Osteoblast (primary cell): Measurements from ENCODE around the gene PTPRK. TPM values are rescaled to one million over a fixed set of nuclear protein-coding genes. Genes with fewer than 3 reads are reported as not detected.
A peak's percentile ranks its signal among the peaks of the same experiment; 100 is the strongest.

Source experiments
- DNase-seq: peaks from one replicate; pipeline ENCODE4 v3.0.0; 2011; ENCODE audit warnings: low spot score, mixed read lengths; ENCODE audit not compliant: insufficient read length; ENCODE audit errors: missing footprints
- H2AFZ ChIP-seq: 2 replicates; pipeline ENCODE4 v1.6.0; 2011; ENCODE audit warnings: mild to moderate bottlenecking, low read length
- H3K27ac ChIP-seq: 2 replicates; pipeline ENCODE4 v1.5.1; 2011; ENCODE audit warnings: mild to moderate bottlenecking, low read depth, low read length, moderate library complexity
- H3K27me3 ChIP-seq: 2 replicates; pipeline ENCODE4 v1.6.0; 2012; ENCODE audit warnings: mild to moderate bottlenecking, control low read depth, inconsistent platforms, low read length, moderate library complexity; ENCODE audit not compliant: insufficient read depth
- H3K36me3 ChIP-seq: 2 replicates; pipeline ENCODE4 v1.5.1; 2011; ENCODE audit warnings: mild to moderate bottlenecking, low read length, control low read depth, moderate library complexity; ENCODE audit not compliant: insufficient read depth
- H3K4me1 ChIP-seq: 2 replicates; pipeline ENCODE4 v1.5.1; 2011; ENCODE audit warnings: mild to moderate bottlenecking, low read length, control low read depth, moderate library complexity; ENCODE audit not compliant: insufficient read depth
- H3K4me2 ChIP-seq: 2 replicates; pipeline ENCODE4 v1.6.0; 2011; ENCODE audit warnings: mild to moderate bottlenecking, low read length; ENCODE audit not compliant: insufficient read depth
- H3K4me3 ChIP-seq: fragments of 200-600 bp; sonication (generic); 3 replicates; pipeline ENCODE4 v1.5.1; 2012; ENCODE audit warnings: mild to moderate bottlenecking, low read length, inconsistent platforms; ENCODE audit not compliant: insufficient read depth
- H3K79me2 ChIP-seq: 2 replicates; pipeline ENCODE4 v1.6.0; 2012; ENCODE audit warnings: mild to moderate bottlenecking, low read length, control low read depth, inconsistent platforms; ENCODE audit not compliant: insufficient read depth
- H3K9me3 ChIP-seq: 2 replicates; pipeline ENCODE4 v1.5.1; 2011; ENCODE audit warnings: low read depth, low read length, control low read depth
- H4K20me1 ChIP-seq: 2 replicates; pipeline ENCODE4 v1.6.0; 2012; ENCODE audit warnings: mild to moderate bottlenecking, low read length, control low read depth; ENCODE audit not compliant: insufficient read depth
- CTCF ChIP-seq: IDR thresholded peaks from 2 replicates; pipeline ENCODE4 v1.5.1; 2011; ENCODE audit warnings: mild to moderate bottlenecking, low read depth, low read length, moderate library complexity; ENCODE audit errors: extremely low read depth
- total RNA-seq: library from RNA; depleted of rRNA; stranded (reverse); fragments of >200 nt; gene quantifications from 2 replicates; pipeline ENCODE4 v1.2.3, GENCODE V29; 2012

PTPRK gene
- total RNA-seq, 1 donor, result 165 TPM

DNA sequence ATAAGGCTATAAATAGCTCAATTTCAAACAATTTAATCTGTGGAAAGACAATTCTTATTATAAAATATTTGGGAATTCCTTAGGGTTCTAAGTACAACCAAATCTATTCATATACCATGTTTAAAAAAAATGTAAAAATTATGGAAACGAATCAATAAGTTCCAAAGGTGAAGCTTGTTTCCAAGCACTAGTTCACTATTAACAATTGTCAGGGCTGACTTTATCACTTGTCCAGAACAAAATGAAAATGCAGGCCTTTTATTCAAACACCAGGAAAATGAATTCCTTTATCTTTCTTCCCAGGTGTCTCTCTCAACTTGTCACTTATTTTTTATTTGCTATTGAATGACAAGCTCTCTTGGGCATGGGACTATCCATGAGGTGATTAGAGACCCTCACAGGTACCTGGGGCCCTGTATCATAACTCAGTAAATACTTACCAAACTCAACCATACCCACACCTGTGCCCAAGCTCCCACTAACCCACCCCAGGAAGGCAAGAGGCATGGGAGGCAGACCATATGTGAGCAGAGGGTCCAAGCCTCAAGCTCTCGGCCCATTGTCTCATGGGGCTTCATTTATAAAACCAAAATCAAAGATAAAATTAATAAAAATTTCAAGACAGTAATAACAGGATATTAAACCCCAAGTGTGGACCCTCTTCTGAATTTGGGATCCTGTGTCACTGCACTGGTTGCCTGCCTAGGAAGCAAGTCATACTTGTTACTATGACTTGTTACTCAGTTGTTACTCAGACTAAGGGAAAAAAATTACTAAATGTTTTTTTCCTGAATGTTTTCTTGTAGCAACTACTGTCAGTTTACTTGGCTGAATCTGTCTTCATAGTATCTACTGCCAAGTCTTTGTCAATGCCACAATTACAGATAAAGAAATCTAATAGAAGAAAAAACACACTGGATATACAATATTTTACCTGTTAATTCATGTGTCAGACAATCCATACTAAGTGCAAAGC lies 54.7 kb downstream of the PTPRK start:
- Histone ChIP-seq H3K27me3 (no peaks in the 10 kb centered on the region), H3K27ac (no peak overlapping the region), H2AFZ (no peak overlapping the region), H3K4me1 (peaks cover 12% of the 10 kb centered on the region), H3K4me3 (no peak overlapping the region), H3K4me2 (no peak overlapping the region), H3K79me2 (peaks cover 63% of the 10 kb centered on the region), H3K9me3 (no peaks in the 10 kb centered on the region), H4K20me1 (peaks cover 19% of the 10 kb centered on the region), H3K36me3 (no peaks in the 10 kb centered on the region)
- no peak for TF ChIP-seq CTCF
- peak; percentile 74 for DNase-seq

DNA sequence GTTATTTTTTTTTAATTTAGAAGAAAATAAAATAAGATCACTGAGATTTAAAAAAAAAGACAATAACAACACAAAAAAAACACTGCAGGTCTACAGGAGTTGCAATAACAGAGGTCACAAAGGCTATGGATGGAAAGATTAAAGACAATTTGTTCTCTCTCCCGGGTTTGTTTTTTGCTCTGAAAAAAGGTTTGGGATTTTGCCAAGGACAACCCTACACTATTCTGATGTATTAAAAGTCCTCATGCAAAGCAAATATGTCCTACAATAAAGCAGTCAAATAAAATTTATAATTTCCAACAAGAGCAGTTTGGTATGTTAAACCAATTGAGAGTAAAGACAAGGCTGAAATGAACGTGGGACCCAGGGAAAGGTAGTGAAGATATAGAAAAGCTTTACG lies 55.6 kb downstream of the PTPRK start:
- H3K27me3 ChIP-seq, result no peaks in the 10 kb centered on the region
- H3K36me3 ChIP-seq, result peaks cover 4% of the 10 kb centered on the region
- peaks cover 12% of the 10 kb centered on the region for H3K4me1 ChIP-seq
- H3K9me3 ChIP-seq, result no peaks in the 10 kb centered on the region
- no peak overlapping the region for H3K27ac ChIP-seq
- no peak for DNase-seq
- H2AFZ ChIP-seq, result no peak overlapping the region
- TF ChIP-seq CTCF, result no peak
- H3K4me2 ChIP-seq, result no peak overlapping the region
- peaks cover 66% of the 10 kb centered on the region for H3K79me2 ChIP-seq
- H4K20me1 ChIP-seq, result peaks cover 18% of the 10 kb centered on the region
- H3K4me3 ChIP-seq, result no peak overlapping the region

DNA sequence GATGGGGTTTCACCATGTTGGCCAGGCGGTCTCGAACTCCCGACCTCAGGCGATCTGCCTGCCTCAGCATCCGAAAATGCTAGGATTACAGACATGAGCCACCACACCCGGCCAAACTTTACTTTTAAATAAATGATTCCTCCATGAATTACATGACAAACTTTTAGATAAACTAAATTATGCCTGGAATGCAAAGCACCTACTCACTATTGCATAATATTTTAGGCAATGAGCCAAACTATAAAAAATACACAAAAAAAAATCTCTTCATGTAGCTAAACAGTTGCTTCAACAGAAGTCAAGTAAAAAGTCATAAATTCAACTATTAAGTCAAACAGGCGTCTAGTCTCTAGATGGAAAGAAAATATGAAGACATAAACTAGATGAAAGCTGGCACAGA lies 56.5 kb downstream of the PTPRK start:
- H3K4me1 ChIP-seq, result peaks cover 12% of the 10 kb centered on the region
- H2AFZ ChIP-seq, result no peak overlapping the region
- TF ChIP-seq CTCF, result no peak
- H3K79me2 ChIP-seq, result peaks cover 66% of the 10 kb centered on the region
- no peak overlapping the region for H3K4me2 ChIP-seq
- H4K20me1 ChIP-seq, result peaks cover 19% of the 10 kb centered on the region
- H3K4me3 ChIP-seq, result no peak overlapping the region
- peaks cover 4% of the 10 kb centered on the region for H3K36me3 ChIP-seq
- H3K9me3 ChIP-seq, result no peaks in the 10 kb centered on the region
- H3K27me3 ChIP-seq, result no peaks in the 10 kb centered on the region
- H3K27ac ChIP-seq, result peak overlapping the region; percentile 3
- no peak for DNase-seq

DNA sequence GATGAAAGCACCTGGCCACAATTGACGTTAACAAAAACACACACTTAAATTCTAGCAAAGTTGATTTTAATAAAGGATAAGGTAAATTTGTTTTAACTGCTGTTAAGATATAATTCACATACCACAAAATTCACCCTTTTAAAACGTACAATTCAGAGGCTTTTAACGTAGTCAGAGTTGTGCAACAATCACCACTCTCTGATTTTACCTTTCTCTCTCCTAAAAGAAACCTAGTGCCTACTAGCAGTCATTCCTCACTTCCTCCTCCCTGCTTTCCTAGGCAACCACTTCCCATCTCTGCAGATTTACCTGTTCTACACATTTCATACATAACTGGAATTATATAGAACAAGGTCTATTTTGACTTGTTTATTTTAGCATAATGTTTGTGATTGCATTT lies 58.9 kb downstream of the PTPRK start:
- no peak for DNase-seq
- Histone ChIP-seq H3K27ac (no peak overlapping the region), H4K20me1 (peaks cover 18% of the 10 kb centered on the region), H3K9me3 (no peaks in the 10 kb centered on the region), H3K4me1 (peaks cover 12% of the 10 kb centered on the region), H3K4me2 (no peak overlapping the region), H2AFZ (no peak overlapping the region), H3K27me3 (no peaks in the 10 kb centered on the region), H3K36me3 (peaks cover 4% of the 10 kb centered on the region), H3K4me3 (no peak overlapping the region), H3K79me2 (peaks cover 68% of the 10 kb centered on the region)
- no peak for TF ChIP-seq CTCF
